H1 (cell line): ENCODE measurements around the gene FHL1. TPM values are rescaled to one million over a fixed set of nuclear protein-coding genes. Genes with fewer than 3 reads are reported as not detected.

Experiments used
- CBX8 ChIP-seq: fragments of 300-800, 300-1000 bp; sonication (generic); IDR thresholded peaks from 2 replicates; pipeline ENCODE4 v1.7.1; 2016; ENCODE audit warnings: low read depth, low read length, borderline replicate concordance
- SIRT6 ChIP-seq: IDR thresholded peaks from one replicate; pipeline ENCODE4 v1.7.1; 2012; ENCODE audit warnings: low read length, inconsistent platforms
- polyA plus RNA-seq, 7 experiments: library from polyadenylated mRNA; depleted of rRNA in 3 of 7; stranded (reverse) in 5 of 7; unstranded in 2 of 7; fragments of >200 nt in 5 of 7; fragments of 200-250 nt in 2 of 7; gene quantifications; 1 replicate in 5 of 7; 2 replicates in 1 of 7; 4 replicates in 1 of 7; pipeline versions ENCODE4 v1.2.1 to v1.2.3, GENCODE V29; 2011 to 2013; ENCODE audit warnings: missing spikeins in 2 of 7, mixed read lengths in 2 of 7
- total RNA-seq: library from RNA; stranded (reverse); fragmentation: NEBNext Ultra II Directional; extraction: Animal tissue kit (Norgen Biotek cat#: 25700); gene quantifications from 2 replicates; pipeline ENCODE4 v1.2.1, GENCODE V29; 2021
- TF ChIP-seq, protein P1 (sequence below), 3 experiments: IDR thresholded peaks; 1 replicate in 2 of 3; 2 replicates in 1 of 3; pipeline versions ENCODE4 v1.5.1 to v1.6.1; 2011; ENCODE audit warnings: low read length in 3 of 3, mild to moderate bottlenecking in 3 of 3, inconsistent platforms in 2 of 3, low read depth in 1 of 3, moderate library complexity in 1 of 3; ENCODE audit not compliant: insufficient read depth in 1 of 3; ENCODE audit errors: control extremely low read depth in 1 of 3

FHL1 gene
- total and polyA plus RNA-seq, 2 of the 8 experiments (the other 6 are each of a cell fraction or from before 2014, with no cell fraction given): 45.0 to 56.5 TPM

DNA sequence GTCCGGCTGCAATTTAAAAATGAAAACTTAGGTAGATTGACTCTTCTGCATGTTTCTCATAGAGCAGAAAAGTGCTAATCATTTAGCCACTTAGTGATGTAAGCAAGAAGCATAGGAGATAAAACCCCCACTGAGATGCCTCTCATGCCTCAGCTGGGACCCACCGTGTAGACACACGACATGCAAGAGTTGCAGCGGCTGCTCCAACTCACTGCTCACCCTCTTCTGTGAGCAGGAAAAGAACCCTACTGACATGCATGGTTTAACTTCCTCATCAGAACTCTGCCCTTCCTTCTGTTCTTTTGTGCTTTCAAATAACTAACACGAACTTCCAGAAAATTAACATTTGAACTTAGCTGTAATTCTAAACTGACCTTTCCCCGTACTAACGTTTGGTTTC, 62.9 kb downstream of the FHL1 start (continued):
- TF ChIP-seq CBX8: no peak
- TF ChIP-seq, protein P1, sequence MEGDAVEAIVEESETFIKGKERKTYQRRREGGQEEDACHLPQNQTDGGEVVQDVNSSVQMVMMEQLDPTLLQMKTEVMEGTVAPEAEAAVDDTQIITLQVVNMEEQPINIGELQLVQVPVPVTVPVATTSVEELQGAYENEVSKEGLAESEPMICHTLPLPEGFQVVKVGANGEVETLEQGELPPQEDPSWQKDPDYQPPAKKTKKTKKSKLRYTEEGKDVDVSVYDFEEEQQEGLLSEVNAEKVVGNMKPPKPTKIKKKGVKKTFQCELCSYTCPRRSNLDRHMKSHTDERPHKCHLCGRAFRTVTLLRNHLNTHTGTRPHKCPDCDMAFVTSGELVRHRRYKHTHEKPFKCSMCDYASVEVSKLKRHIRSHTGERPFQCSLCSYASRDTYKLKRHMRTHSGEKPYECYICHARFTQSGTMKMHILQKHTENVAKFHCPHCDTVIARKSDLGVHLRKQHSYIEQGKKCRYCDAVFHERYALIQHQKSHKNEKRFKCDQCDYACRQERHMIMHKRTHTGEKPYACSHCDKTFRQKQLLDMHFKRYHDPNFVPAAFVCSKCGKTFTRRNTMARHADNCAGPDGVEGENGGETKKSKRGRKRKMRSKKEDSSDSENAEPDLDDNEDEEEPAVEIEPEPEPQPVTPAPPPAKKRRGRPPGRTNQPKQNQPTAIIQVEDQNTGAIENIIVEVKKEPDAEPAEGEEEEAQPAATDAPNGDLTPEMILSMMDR (IDR thresholded peaks at IDR 0.05; ENCODE audit: control extremely low read depth in 1 of 3, insufficient read depth in 1 of 3, low read depth in 1 of 3, low read length in 3 of 3): no peak
- no peak for TF ChIP-seq SIRT6
